ENCODE data around the gene SNTB2.
"Not testable (repeated sequence)": the region's sequence is repeated elsewhere in the genome, so short reads cannot be mapped to it uniquely, and the experiment has no call there.

Gene SNTB2

GRCh38 chr16:69283851-69284250 lies 96.9 kb downstream of the SNTB2 start:
- no peak overlapping the region for H3K4me3 ChIP-seq (ENCODE audit: low read depth, low read length)
- no peak for TF ChIP-seq CTCF (IDR thresholded peaks at IDR 0.05; ENCODE audit: borderline replicate concordance, insufficient read depth, low read depth, low read length)

GRCh38 chr16:69285240-69285639 lies 98.3 kb downstream of the SNTB2 start:
- no peak overlapping the region for H3K4me3 ChIP-seq (ENCODE audit: low read depth, low read length)
- TF ChIP-seq CTCF (IDR thresholded peaks at IDR 0.05; ENCODE audit: borderline replicate concordance, insufficient read depth, low read depth, low read length): no peak

- H3K4me3 ChIP-seq (ENCODE audit: low read depth, low read length): no peak overlapping the region
- no peak; the same call in 1 of the 2 replicates for TF ChIP-seq CTCF (IDR thresholded peaks at IDR 0.05; ENCODE audit: borderline replicate concordance, insufficient read depth, low read depth, low read length)
These were observed 100.2 kb downstream of the SNTB2 start for GRCh38 chr16:69286941-69287713.

- H3K4me3 ChIP-seq (ENCODE audit: low read depth, low read length): not testable (repeated sequence)
These were observed 104.7 kb downstream of the SNTB2 start for GRCh38 chr16:69291657-69292056.

- no peak for TF ChIP-seq CTCF (IDR thresholded peaks at IDR 0.05; ENCODE audit: borderline replicate concordance, insufficient read depth, low read depth, low read length)
- H3K4me3 ChIP-seq (ENCODE audit: low read depth, low read length): no peak overlapping the region
These were observed 106.4 kb downstream of the SNTB2 start for GRCh38 chr16:69293401-69293800.

- no peak overlapping the region for H3K4me3 ChIP-seq (ENCODE audit: low read depth, low read length)
- no peak for TF ChIP-seq CTCF (IDR thresholded peaks at IDR 0.05; ENCODE audit: borderline replicate concordance, insufficient read depth, low read depth, low read length)
These were observed 107.1 kb downstream of the SNTB2 start for GRCh38 chr16:69294051-69294450.

GRCh38 chr16:69296771-69297170 lies 109.8 kb downstream of the SNTB2 start:
- H3K4me3 ChIP-seq (ENCODE audit: low read depth, low read length): not testable (repeated sequence)

- TF ChIP-seq CTCF (IDR thresholded peaks at IDR 0.05; ENCODE audit: borderline replicate concordance, insufficient read depth, low read depth, low read length): no peak
- H3K4me3 ChIP-seq (ENCODE audit: low read depth, low read length): no peak overlapping the region
These were observed 111.3 kb downstream of the SNTB2 start for GRCh38 chr16:69298261-69298660.
